Pancreas (tissue), 10 donors: ENCODE measurements around the gene S100A4. TPM values are rescaled to one million over a fixed set of nuclear protein-coding genes. Genes with fewer than 3 reads are reported as not detected.

Experiments used
- ATAC-seq, 4 donors: fragments of 200-7000 bp; cut with Tn5 transposase; one replicate each; pipeline versions ENCODE4 v1.8.0 to v1.9.1; 2020; ENCODE audit warnings: mild to moderate bottlenecking in 4 of 4, moderate library complexity in 4 of 4
- DNase-seq, 6 donors: peaks; one replicate each; pipeline ENCODE4 v3.0.0-alpha.2; 2020
- FAIRE-seq: peaks from 2 replicates; lab custom pipeline; 2012; peaks lifted over from hg19 to GRCh38; lab: Jason Lieb, UNC
- H3K27ac ChIP-seq, 4 donors: fragments of 200-600 bp; sonication (generic); 1 replicate in 3 of 4; 2 replicates in 1 of 4; pipeline versions ENCODE4 v1.5.0 to v1.8.0; 2020
- H3K27me3 ChIP-seq, 4 donors: fragments of 200-600 bp; one replicate each; pipeline ENCODE4 v1.8.0; 2021
- H3K36me3 ChIP-seq, 3 donors: fragments of 200-600 bp; sonication (generic) in 1 of 3; one replicate each; pipeline versions ENCODE4 v1.5.0 to v1.8.0; 2020 to 2021
- H3K4me1 ChIP-seq, 3 donors: fragments of 200-600 bp; one replicate each; pipeline ENCODE4 v1.8.0; 2021
- H3K4me3 ChIP-seq, 4 donors: fragments of 200-600 bp; sonication (generic) in 2 of 4; one replicate each; pipeline versions ENCODE4 v1.5.0 to v1.8.0; 2020 to 2021
- H3K9me3 ChIP-seq, 4 donors: fragments of 200-600 bp; one replicate each; pipeline ENCODE4 v1.8.0; 2021
- CTCF ChIP-seq, 4 donors: fragments of 200-600 bp; sonication (generic) in 3 of 4; IDR thresholded peaks; one replicate each; pipeline versions ENCODE4 v1.5.0 to v1.8.0; 2021; ENCODE audit warnings: antibody characterized with exemption in 4 of 4
- whole genome bisulfite sequencing, 2 donors: extraction: QIAGEN DNeasy Blood & Tissue Kit; methylation state at CpG; one replicate each; pipeline ENCODE4 v1.1.7; 2013; 5-methylcytosine and 5-hydroxymethylcytosine counted together
- intact Hi-C, 3 donors: fragments of 100-400 bp; cut with DNase I; formaldehyde crosslinking; loops; one replicate each; pipeline versions ENCODE4 v1.11.1 to v1.14.2; 2022
- polyA plus RNA-seq, 2 donors: library from polyadenylated mRNA; stranded (reverse); fragments of 200-250 nt; gene quantifications; one replicate each; pipeline ENCODE4 v1.2.3, GENCODE V29; 2013
- total RNA-seq, 6 donors: library from RNA; stranded (reverse); fragmentation: NEBNext Ultra II Directional in 4 of 6; extraction: Animal tissue kit (Norgen Biotek cat#: 25700) in 4 of 6; gene quantifications; one replicate each; pipeline versions ENCODE4 v1.2.1 to v1.2.4, GENCODE V29; 2021 to 2023
- donor health status: healthy with polysubstance abuse.
- donor health status: DM: no; HTN: no; CAD: no; lungs with moderate emphysema.
- donor health status: DM: no; HTN: no; CAD: no.
- donor health status: control.
- donor health status: control.
- donor health status: Bipolar disorder and iron deficiency.
- donor health status: DM: yes; HTN: yes; CAD: no.
- donor health status: DM: no; HTN: no; CAD: no.
- donor health status: DM: no; HTN: no; CAD: no.
- donor health status: DM: yes; HTN: yes; CAD: no.

The S100A4 gene
- total and polyA plus RNA-seq, 8 donors = 5.0 to 149 (median 39.5) TPM

GRCh38 chr1:153548722-153549688, 3.4 kb upstream of the S100A4 start, which contains the start of gene S100A3:
TSS of gene S100A3 (minus strand) at chr1:153549258. CDS start at chr1:153548485, 773 bp downstream.
- H3K27ac ChIP-seq = peak within 1 kb of the TSS in 2 of 4 donors; percentile 17 to 55
- no peak within 1 kb of the TSS for H3K4me3 ChIP-seq
- no peak for TF ChIP-seq CTCF (IDR thresholded peaks at IDR 0.05)
- peaks cover 0 to 20% (median 5%) of the 10 kb centered on the region in 3 donors for H3K4me1 ChIP-seq
- intact Hi-C loops = no loop called here
- DNase-seq (peak in 4 of 6 donors; percentile 30 to 57 (median 38)), ATAC-seq (peak in 3 of 4 donors; percentile 20 to 41 (median 39)), FAIRE-seq (no peak)
- WGBS, 2 donors = 70 to 81% methylated on average over 14 of the region's 14 CpGs
- H3K36me3 ChIP-seq = no peaks in the 10 kb centered on the region
- H3K27me3 ChIP-seq = no peaks in the 10 kb centered on the region
- H3K9me3 ChIP-seq = no peaks in the 10 kb centered on the region

DNA sequence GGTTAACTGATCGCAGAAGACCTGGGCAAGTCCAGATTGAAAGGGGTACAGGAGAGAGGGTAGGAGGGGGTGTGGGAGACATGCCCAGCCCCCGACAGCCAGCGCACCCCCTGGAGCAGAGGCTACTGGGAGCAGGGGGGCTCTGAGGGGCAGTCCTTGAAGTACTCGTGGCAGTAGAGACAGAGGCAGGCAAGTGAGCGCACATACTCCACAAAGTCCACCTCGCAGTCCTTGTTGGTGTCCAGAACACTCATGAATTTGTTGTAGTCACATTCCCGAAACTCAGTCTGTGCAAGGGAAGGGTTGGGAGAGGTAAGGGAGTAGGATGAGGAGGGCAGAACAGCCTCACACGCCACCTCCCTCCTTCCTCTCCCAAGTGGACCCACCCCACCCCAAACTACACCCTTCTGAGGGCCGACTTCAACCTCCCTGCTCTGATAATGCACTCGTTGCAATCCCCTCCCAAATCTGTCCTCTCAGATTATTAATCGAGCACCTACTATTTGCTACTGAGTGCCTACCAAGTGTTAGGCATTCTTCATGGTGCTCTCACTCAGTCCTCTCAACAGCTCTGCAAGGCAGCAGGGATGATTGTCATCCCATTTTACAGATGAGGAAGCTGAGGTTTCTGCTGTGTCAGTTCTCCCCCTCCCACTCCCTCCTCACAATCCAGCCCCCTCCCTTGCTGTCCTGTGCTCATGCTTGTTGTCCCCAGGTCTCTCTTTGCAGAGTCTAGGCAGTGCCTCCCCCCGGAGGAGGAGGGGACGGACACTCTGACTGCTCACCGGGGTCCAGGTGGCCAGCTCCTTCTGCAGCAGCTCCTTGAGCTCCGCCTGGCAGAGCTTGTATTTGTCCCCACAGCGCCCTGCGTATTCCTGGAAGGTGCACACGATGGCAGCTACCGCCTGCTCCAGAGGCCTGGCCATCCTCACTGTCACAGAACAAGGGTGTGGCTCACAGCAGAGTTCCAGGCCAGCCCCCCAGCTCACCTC, 2.2 kb upstream of the S100A4 start:
- DNase-seq (peak in 1 of 6 donors; percentile 25), FAIRE-seq (no peak), ATAC-seq (no peak)
- 86% methylated on average over 19 of the region's 19 CpGs for WGBS, 2 donors
- no peak overlapping the region for H3K27ac ChIP-seq
- peaks cover 0 to 20% (median 5%) of the 10 kb centered on the region in 3 donors for H3K4me1 ChIP-seq
- no peaks in the 10 kb centered on the region for H3K27me3 ChIP-seq
- no peaks in the 10 kb centered on the region for H3K9me3 ChIP-seq
- intact Hi-C loops = no loop called here
- TF ChIP-seq CTCF (IDR thresholded peaks at IDR 0.05) = no peak
- no peak overlapping the region for H3K4me3 ChIP-seq
- no peaks in the 10 kb centered on the region for H3K36me3 ChIP-seq

- ATAC-seq = no peak
- peak in 1 of 6 donors; percentile 33 for DNase-seq
- H3K27ac ChIP-seq = no peak overlapping the region
- H3K4me1 ChIP-seq = peaks cover 0 to 20% (median 5%) of the 10 kb centered on the region in 3 donors
- no peaks in the 10 kb centered on the region for H3K27me3 ChIP-seq
- intact Hi-C loops = no loop called here
- FAIRE-seq = no peak
- H3K36me3 ChIP-seq = no peaks in the 10 kb centered on the region
- WGBS, 2 donors = 78 to 86% methylated on average over 14 of the region's 14 CpGs
- H3K4me3 ChIP-seq = no peak overlapping the region
- no peaks in the 10 kb centered on the region for H3K9me3 ChIP-seq
- TF ChIP-seq CTCF (IDR thresholded peaks at IDR 0.05) = no peak
Observed at GRCh38 chr1:153546796-153547559, 1.4 kb upstream of the S100A4 start.

GRCh38 chr1:153546371-153546770, 765 bp upstream of the S100A4 start:
- 89 to 94% methylated on average over 8 of the region's 8 CpGs for whole genome bisulfite sequencing, 2 donors

More at GRCh38 chr1:153546371-153546770, 765 bp upstream of the S100A4 start:
- Histone ChIP-seq H3K27me3 (no peaks in the 10 kb centered on the region), H3K4me1 (peaks cover 0 to 20% (median 5%) of the 10 kb centered on the region in 3 donors), H3K4me3 (no peak overlapping the region), H3K9me3 (no peaks in the 10 kb centered on the region), H3K36me3 (no peaks in the 10 kb centered on the region), H3K27ac (no peak overlapping the region)
- DNase-seq (peak in 1 of 6 donors; percentile 21), ATAC-seq (no peak), FAIRE-seq (no peak)
- intact Hi-C loops = no loop called here
- TF ChIP-seq CTCF (IDR thresholded peaks at IDR 0.05) = no peak
